OCI-LY7 (cell line): ENCODE data around the gene CCDC187.

Source experiments
- EZH2phosphoT487 ChIP-seq: fragments of 200-600 bp; sonication (generic); IDR thresholded peaks from 2 replicates; pipeline ENCODE4 v1.6.1; 2018; ENCODE audit warnings: low read depth, borderline replicate concordance, mild to moderate bottlenecking, mixed run types, antibody characterized with exemption, low read length, moderate library complexity, mixed read lengths
- TF ChIP-seq, protein P1 (sequence below): fragments of 200-600 bp; sonication (generic); conservative IDR thresholded peaks from 2 replicates; pipeline ENCODE4 v1.5.1; 2014; ENCODE audit warnings: mild to moderate bottlenecking, antibody characterized with exemption, low read length, moderate library complexity, mixed read lengths

DNA sequence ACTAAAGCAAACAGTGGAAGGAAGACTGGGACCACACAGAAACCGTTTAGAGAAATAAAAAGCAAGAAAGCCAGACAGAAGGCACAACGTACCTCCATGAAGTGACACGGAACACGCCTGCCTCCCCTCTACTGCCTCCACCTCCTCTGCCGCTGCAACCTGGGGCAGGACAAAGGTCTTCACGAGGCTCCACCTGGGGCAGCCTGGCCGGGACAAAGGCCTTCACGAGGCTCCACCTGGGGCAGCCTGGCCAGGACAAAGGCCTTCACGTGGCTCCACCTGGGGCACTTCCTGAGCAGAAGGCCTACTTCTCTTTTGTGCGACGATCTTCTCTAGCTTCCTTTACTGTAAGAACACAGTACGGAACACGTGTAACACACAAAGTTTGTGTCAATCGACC is 70.0 kb downstream of the CCDC187 start:
- TF ChIP-seq, protein P1, sequence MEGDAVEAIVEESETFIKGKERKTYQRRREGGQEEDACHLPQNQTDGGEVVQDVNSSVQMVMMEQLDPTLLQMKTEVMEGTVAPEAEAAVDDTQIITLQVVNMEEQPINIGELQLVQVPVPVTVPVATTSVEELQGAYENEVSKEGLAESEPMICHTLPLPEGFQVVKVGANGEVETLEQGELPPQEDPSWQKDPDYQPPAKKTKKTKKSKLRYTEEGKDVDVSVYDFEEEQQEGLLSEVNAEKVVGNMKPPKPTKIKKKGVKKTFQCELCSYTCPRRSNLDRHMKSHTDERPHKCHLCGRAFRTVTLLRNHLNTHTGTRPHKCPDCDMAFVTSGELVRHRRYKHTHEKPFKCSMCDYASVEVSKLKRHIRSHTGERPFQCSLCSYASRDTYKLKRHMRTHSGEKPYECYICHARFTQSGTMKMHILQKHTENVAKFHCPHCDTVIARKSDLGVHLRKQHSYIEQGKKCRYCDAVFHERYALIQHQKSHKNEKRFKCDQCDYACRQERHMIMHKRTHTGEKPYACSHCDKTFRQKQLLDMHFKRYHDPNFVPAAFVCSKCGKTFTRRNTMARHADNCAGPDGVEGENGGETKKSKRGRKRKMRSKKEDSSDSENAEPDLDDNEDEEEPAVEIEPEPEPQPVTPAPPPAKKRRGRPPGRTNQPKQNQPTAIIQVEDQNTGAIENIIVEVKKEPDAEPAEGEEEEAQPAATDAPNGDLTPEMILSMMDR = no peak
- TF ChIP-seq EZH2phosphoT487 = no peak
